ENCODE results near the gene MBOAT2.

Gene MBOAT2

DNA sequence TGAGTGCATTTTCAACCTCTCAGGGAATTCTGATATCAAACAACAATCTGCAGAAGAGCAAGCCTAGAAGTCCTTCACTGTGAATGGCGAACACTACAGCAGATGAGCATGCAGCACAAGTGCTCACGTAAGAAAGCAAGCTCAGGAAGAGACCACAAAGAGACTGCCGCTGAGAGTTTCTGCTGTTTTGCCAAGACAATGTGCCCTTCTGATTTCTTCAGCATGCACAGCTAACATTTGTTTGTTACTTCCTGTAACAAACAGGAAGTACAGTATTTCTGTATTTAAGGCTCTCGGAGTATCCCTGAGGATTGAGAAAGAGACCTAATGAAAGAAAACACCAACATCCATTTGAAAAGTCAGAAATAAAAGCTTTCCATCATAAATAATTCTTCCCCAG lies 45.9 kb downstream of the MBOAT2 start:
- CTCF ChIA-PET: interaction anchor here (1.5 kb wide), 1 partner anchor 11 kb away, joined by 3 read pairs; no protein-coding TSS in a partner anchor
- no peak for DNase-seq (ENCODE audit: extremely low spot score)
- POLR2A ChIA-PET: no interaction called here
- TF ChIP-seq, protein P1, sequence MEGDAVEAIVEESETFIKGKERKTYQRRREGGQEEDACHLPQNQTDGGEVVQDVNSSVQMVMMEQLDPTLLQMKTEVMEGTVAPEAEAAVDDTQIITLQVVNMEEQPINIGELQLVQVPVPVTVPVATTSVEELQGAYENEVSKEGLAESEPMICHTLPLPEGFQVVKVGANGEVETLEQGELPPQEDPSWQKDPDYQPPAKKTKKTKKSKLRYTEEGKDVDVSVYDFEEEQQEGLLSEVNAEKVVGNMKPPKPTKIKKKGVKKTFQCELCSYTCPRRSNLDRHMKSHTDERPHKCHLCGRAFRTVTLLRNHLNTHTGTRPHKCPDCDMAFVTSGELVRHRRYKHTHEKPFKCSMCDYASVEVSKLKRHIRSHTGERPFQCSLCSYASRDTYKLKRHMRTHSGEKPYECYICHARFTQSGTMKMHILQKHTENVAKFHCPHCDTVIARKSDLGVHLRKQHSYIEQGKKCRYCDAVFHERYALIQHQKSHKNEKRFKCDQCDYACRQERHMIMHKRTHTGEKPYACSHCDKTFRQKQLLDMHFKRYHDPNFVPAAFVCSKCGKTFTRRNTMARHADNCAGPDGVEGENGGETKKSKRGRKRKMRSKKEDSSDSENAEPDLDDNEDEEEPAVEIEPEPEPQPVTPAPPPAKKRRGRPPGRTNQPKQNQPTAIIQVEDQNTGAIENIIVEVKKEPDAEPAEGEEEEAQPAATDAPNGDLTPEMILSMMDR (IDR thresholded peaks at IDR 0.05; ENCODE audit: control extremely low read depth, extremely low read depth, low read depth, missing control alignments): no peak

- DNase-seq (ENCODE audit: extremely low spot score): no peak
- TF ChIP-seq, protein P1 (IDR thresholded peaks at IDR 0.05; ENCODE audit: control extremely low read depth, extremely low read depth, low read depth, missing control alignments): no peak
- ChIA-PET POLR2A (no interaction called here), CTCF (interaction anchor here (1.5 kb wide), 1 partner anchor 10 kb away, joined by 3 read pairs; no protein-coding TSS in a partner anchor)
These were observed 46.7 kb downstream of the MBOAT2 start for GRCh38 chr2:8956774-8957173.

- POLR2A ChIA-PET: no interaction called here
- TF ChIP-seq, protein P1 (IDR thresholded peaks at IDR 0.05; ENCODE audit: control extremely low read depth, extremely low read depth, low read depth, missing control alignments): no peak
- DNase-seq (ENCODE audit: extremely low spot score): no peak
- CTCF ChIA-PET: no interaction called here
These were observed 48.5 kb downstream of the MBOAT2 start for GRCh38 chr2:8954990-8955389.

DNA sequence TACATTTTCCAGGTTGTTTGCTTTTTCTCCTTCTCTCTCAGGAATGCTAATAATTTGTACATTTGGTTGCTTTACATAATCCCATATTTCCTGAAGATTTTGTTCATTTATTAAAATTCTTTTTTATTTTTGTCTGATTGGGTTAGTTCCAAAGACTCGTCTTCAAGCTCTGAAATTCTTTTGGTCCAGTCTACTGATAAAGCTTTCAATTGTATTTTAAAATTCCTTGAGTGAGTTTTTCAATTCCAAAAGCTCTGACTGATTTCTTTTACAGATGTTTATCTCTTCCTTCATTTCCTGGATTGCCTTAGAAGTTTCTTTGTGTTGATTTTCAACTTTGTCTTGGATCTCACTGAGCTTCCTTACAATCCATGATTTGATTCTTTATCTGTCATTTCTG lies 50.0 kb downstream of the MBOAT2 start:
- no peak for DNase-seq (ENCODE audit: extremely low spot score)
- CTCF ChIA-PET: interaction anchor here (1.1 kb wide), 1 partner anchor 30 kb away, joined by 4 read pairs; no protein-coding TSS in a partner anchor
- POLR2A ChIA-PET: no interaction called here
- TF ChIP-seq, protein P1 (IDR thresholded peaks at IDR 0.05; ENCODE audit: control extremely low read depth, extremely low read depth, low read depth, missing control alignments): no peak

GRCh38 chr2:8939486-8940114 lies 63.9 kb downstream of the MBOAT2 start:
- ChIA-PET POLR2A (no interaction called here), CTCF (interaction anchor here (0.8 kb wide), 1 partner anchor 26 kb away, joined by 3 read pairs; no protein-coding TSS in a partner anchor)
- TF ChIP-seq, protein P1 (IDR thresholded peaks at IDR 0.05; ENCODE audit: control extremely low read depth, extremely low read depth, low read depth, missing control alignments): no peak
- DNase-seq (ENCODE audit: extremely low spot score): no peak

GRCh38 chr2:8938384-8938783 lies 65.1 kb downstream of the MBOAT2 start:
- DNase-seq (ENCODE audit: extremely low spot score): no peak
- TF ChIP-seq, protein P1 (IDR thresholded peaks at IDR 0.05; ENCODE audit: control extremely low read depth, extremely low read depth, low read depth, missing control alignments): no peak
- CTCF ChIA-PET: no interaction called here
- POLR2A ChIA-PET: no interaction called here

Data from GM10248 (cell line).